ENCODE measurements around the gene RHOG.
A peak's percentile ranks its signal among the peaks of the same experiment; 100 is the strongest.

- TF ChIP-seq, protein P1, sequence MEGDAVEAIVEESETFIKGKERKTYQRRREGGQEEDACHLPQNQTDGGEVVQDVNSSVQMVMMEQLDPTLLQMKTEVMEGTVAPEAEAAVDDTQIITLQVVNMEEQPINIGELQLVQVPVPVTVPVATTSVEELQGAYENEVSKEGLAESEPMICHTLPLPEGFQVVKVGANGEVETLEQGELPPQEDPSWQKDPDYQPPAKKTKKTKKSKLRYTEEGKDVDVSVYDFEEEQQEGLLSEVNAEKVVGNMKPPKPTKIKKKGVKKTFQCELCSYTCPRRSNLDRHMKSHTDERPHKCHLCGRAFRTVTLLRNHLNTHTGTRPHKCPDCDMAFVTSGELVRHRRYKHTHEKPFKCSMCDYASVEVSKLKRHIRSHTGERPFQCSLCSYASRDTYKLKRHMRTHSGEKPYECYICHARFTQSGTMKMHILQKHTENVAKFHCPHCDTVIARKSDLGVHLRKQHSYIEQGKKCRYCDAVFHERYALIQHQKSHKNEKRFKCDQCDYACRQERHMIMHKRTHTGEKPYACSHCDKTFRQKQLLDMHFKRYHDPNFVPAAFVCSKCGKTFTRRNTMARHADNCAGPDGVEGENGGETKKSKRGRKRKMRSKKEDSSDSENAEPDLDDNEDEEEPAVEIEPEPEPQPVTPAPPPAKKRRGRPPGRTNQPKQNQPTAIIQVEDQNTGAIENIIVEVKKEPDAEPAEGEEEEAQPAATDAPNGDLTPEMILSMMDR (IDR thresholded peaks at IDR 0.05), result no peak
- TF ChIP-seq USF1 (CRISPR knock-in tag; IDR thresholded peaks at IDR 0.05), result no peak
- TF ChIP-seq, protein P2, sequence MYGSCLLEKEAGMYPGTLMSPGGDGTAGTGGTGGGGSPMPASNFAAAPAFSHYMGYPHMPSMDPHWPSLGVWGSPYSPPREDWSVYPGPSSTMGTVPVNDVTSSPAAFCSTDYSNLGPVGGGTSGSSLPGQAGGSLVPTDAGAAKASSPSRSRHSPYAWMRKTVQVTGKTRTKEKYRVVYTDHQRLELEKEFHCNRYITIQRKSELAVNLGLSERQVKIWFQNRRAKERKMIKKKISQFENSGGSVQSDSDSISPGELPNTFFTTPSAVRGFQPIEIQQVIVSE (CRISPR knock-in tag; IDR thresholded peaks at IDR 0.05; ENCODE audit: borderline replicate concordance), result no peak
- TF ChIP-seq, protein P3, sequence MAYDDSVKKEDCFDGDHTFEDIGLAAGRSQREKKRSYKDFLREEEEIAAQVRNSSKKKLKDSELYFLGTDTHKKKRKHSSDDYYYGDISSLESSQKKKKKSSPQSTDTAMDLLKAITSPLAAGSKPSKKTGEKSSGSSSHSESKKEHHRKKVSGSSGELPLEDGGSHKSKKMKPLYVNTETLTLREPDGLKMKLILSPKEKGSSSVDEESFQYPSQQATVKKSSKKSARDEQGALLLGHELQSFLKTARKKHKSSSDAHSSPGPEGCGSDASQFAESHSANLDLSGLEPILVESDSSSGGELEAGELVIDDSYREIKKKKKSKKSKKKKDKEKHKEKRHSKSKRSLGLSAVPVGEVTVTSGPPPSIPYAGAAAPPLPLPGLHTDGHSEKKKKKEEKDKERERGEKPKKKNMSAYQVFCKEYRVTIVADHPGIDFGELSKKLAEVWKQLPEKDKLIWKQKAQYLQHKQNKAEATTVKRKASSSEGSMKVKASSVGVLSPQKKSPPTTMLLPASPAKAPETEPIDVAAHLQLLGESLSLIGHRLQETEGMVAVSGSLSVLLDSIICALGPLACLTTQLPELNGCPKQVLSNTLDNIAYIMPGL (CRISPR knock-in tag; IDR thresholded peaks at IDR 0.05), result no peak
- no peak for TF ChIP-seq SMAD4 (CRISPR knock-in tag; IDR thresholded peaks at IDR 0.05)
- TF ChIP-seq, protein P4, sequence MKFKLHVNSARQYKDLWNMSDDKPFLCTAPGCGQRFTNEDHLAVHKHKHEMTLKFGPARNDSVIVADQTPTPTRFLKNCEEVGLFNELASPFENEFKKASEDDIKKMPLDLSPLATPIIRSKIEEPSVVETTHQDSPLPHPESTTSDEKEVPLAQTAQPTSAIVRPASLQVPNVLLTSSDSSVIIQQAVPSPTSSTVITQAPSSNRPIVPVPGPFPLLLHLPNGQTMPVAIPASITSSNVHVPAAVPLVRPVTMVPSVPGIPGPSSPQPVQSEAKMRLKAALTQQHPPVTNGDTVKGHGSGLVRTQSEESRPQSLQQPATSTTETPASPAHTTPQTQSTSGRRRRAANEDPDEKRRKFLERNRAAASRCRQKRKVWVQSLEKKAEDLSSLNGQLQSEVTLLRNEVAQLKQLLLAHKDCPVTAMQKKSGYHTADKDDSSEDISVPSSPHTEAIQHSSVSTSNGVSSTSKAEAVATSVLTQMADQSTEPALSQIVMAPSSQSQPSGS (CRISPR knock-in tag; IDR thresholded peaks at IDR 0.05; ENCODE audit: borderline replicate concordance, low read depth), result no peak
- TF ChIP-seq ZNF263 (CRISPR knock-in tag; IDR thresholded peaks at IDR 0.05; ENCODE audit: low read depth), result peak; percentile 60; the same call in 1 of the 2 replicates
Observed at GRCh38 chr11:3855808-3856491, 15.2 kb upstream of the RHOG start.
